ENCODE data around the gene TAF1B.
"Not testable (repeated sequence)": the region's sequence is repeated elsewhere in the genome, so short reads cannot be mapped to it uniquely, and the experiment has no call there.

TAF1B gene

DNA sequence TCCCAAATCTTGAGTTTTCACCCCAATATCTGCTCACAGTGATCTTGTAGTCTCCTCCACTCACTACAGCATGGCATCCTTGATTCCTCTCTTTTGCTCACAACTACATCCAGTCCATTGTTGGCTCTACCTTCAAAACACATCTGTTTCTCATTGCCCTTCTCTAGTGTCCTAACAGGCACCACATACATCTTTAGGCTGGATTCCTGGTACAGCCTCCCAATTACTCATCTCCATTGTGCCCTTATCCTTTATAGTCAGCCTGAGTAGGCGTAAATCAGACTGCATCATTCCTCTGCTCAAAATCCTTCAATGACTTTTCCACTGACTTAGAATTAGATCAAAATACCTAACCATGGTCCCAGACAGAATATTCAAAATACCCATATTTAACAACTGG lies 10.7 kb upstream of the TAF1B start:
- DNase-seq, result no peak

DNA sequence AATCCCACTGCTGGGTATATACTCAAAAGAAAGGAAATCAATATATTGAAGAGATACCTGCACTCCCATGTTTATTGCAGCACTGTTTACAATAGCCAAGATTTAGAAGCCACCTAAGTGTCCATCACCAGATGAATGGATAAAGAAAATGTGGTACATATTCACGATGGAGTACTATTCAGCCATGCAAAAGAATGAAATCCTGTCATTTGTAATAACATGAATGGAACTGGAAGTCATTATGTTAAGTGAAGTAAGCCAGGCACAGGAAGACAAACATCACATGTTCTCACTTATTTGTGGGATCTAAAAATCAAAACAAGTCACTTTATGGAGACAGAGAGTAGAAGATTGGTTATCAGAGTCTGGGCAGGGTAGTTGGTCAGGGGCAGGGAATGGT lies 8.2 kb upstream of the TAF1B start:
- not testable (repeated sequence) for DNase-seq

DNA sequence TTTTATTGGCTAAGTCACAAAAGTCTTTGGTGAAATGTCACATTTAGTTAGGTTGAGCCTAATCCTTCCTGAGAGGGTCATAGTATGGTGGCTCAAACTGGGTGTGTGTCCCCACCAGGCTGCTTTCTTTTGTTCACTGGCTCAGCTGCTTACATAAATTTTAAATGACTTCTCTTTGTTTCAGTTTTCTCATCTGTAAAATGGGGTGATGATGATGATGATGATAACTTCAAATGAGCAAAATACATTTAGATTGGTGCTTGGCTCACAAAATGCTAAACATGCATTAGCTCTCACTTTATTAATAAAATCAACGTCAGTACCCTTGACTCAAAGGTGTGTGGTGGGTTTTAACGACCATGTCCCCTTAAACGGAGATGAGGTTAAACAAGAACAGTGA lies 7.2 kb upstream of the TAF1B start:
- no peak for DNase-seq

DNA sequence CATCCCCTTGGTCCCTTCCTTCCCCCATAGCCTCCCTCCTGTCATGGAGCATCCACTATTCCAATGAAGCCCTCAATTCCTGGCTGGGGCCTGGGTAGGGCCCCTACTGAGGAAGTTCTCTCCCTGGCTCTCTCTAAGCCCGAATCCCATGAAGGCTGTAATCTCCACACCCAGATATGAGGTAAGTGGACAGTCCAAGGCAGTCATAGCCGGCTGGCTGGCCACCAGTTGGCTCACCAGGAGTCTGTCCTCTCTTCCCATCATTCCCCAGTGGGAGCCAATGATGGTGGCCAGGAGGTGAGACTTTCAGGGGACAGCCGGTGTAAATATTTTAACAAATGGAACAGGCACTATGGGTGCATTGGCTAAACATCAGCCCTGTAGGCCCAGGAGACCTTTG lies 6.8 kb upstream of the TAF1B start:
- DNase-seq, result no peak

DNA sequence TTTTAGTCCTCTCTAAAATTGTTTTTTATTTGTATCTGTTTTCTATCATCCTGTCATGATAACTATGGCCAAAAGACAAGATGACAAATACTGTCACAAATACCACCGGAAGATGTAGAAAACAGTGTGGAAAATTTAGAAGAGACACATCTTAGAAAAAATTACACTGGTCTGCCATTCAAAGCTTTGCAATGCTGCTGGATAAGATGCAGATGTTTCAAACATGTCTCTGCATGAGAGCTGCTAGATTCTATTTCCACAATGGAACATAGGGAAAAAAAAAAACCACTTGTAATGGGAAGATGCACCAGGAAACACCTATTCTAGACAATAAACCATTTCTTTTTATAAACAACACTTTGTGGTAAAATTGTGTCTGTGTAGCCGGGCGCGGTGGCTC lies 5.8 kb upstream of the TAF1B start:
- no peak for DNase-seq

DNA sequence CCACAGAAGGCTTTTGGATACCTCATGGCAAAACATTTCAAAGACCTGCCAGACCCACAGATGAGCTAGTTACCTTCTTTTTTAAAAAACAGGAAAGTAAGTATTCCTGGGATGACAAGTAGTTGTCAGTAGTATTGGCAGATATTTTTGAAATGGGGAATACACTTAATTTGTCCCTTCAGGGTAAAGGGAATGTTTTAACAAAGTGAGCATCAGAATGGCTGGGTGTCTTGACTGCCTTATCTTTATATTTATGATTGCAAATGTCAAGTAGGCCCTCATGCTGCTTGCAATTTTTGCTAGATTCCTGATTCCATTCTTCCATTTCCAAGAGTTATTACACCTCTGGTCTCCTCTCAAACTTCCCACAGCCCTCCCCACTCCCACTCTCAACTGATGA lies 4.9 kb upstream of the TAF1B start:
- no peak for DNase-seq

DNA sequence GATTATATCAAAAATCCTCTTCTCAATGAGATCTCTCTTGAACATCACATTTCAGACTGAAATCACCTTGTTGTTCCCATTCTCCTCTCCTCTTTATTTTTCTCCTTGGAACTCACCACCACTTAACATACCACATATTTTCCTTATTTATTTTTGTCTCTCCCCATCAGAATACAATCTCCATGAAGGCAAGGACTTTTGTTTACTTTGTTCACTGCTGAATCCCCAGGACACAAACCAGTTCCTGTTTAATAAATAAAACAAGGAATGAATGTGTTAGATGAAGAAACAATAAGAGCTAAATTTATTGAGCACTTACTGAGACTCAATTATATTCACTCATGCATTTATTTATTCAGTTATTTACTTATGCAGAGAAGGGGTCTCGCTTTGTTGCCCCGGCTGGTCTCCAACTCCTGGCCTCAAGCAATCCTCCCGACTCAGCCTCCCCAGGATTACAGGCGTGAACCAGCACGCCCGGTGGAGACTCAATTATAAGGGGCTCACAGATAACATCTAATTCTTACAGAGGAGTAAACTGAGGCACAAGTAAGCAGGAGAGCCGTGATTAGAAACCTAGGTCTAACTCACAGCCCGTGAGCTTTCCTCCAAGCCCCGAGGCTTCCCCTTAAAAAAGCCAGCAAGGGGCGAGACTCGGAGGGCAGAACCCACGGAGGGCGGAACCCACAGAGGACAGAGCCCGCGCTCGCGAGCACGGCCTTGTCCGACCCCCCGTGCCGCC lies 616 bp upstream of the TAF1B start:
- no peak for DNase-seq

DNA sequence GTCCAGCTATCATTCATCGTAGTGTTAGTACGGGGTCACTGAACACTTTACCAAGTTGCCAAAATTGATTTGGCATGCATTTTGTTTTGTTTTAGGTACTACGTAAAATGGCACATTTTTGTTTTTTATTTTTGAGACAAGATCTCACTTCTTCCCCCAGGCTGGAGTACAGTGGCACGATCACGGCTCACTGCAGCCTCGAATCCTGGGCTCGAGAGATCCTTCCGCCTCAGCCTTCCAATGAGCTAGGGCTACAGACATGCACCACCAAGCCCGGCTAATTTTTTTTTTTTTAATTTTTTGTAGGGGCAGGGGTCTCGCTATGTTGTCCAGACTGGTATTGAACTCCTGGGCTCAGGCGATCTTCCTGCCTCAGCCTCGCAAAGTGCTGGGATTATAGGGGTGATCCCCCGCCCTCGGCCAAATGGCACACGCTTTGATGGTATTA lies 786 bp downstream of the TAF1B start:
- DNase-seq, result peak in 1 of 2 donors; percentile 11

DNA sequence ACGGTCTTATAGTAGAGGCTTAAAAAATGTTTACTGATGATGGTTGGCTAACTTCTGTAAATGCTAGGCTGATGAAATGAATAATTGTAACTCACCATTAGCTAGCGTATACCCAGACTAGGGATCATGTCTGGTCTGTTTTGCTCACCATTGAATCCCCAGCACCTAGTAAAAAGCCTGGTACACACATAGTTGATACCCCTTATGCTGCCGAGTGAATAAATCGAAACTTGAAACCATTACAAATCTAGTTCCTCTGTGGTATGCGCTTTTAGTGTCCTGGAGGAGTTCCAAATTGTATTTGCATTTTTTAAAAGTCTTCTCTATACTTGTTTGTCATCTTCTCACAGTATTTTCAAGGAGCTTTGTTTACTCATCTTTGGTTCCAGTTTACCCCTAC lies 1.3 kb downstream of the TAF1B start:
- peak; percentile 7 to 20 for DNase-seq

DNA sequence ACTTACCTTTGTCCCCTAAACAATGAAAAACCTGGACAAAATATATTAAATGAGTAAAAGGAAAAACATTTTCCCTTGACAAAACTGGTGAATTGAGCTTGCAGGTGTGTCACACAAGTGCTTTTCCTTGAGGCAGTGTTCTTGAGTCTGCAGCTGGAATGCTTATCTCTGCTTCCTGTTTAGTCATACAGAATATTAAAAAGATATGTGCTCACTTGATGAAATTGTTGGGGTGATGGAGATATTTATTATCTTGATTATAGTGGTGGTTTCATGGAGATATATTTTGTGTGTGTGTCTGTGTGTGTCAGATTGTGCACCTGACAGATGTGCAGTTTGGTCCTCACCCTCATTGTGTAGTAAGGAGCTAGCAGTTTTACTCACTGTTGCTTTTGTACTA lies 3.3 kb downstream of the TAF1B start:
- DNase-seq, result no peak

DNA sequence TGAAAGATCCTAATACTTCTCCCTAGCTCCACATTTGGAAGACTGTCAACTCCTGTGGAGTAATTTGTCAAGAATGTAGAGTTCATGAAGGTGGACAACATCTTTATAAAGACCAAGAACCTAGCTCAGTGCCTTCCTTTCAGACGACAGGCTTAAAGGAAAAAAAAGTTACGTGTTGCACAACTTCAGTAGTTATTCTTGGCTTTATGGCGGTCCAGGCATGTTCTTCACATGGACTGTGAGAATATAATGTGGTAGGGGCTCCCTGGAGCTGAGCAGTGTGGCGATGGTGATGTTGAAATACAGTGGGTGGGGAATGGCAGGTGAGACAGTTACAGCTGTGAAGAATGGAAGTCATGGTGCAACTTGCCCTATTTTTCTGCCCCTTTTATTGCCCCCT lies 3.9 kb downstream of the TAF1B start:
- DNase-seq, result no peak

DNA sequence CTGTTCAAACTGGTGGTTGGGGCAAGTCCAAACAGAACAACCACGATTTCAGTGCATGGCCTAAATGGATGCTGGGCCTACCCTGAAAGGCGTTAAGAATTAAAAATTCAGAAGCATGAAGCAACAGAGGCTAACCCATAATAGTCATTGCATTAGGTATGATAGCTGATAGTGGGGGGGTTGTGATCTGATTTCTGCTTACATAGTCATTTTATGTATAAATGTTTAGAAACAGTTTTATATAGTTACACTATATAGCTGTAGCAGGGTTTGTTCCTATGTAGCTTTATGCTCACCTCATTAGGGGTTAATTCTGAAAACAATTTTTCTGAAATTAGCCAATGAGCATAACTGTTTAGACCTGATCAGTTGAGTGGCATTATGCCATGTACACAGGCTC lies 9.6 kb downstream of the TAF1B start:
- DNase-seq, result no peak

DNA sequence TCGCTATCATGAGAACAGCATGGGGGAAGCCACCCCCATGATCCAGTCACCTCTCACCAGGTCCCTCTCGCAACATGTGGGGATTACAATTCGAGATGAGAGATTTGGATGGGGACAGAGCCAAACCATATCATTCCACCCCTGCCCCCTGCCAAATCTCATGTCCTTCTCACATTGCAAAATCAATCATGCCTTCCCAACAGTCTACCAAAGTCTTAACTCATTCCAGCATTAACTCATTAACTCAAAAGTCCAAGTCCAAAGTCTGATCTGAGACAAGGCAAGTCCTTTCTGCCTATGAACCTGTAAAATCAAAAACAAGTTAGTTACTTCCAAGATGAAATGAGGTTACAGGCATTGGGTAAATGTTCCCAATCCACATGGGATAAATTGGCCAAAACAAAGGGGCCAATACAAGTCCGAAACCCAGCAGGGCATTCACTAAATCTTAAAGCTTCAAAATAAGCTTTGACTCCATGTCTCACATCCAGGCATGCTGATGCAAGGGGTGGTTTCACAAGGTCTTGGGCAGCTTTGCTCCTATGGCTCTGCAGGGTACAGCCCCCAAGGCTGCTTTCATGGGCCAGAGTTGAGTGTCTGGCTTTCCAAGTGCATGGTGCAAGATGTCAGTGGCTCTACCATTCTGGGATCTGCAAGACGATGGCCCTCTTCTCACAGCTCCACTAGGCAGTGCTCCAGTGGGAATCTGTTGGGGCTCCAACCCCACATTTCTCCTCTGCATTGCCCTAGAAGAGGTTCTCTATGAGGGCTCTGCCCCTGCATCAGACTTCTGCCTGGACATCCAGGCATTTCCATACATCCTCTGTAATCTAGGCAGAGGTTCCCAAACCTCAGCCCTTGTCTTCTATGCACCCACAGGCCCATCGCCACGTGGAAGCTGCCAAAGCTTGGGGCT lies 14.8 kb downstream of the TAF1B start:
- no peak for DNase-seq

DNA sequence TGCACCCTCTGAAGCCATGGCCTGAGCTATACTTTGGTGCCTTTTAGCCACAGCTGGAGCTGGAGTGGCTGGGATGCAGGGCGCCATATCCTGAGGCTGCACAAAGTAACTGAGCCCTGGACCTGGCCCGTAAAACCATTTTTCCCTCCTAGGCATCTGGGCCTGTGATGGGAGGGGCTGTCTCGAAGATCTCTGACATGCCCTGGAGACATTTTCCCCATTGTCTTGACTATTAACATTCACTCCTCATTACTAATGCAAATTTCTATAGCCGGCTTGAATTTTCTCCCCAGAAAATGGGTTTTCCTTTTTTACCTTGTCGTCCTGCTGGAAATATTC lies 15.4 kb downstream of the TAF1B start:
- DNase-seq, result no peak

DNA sequence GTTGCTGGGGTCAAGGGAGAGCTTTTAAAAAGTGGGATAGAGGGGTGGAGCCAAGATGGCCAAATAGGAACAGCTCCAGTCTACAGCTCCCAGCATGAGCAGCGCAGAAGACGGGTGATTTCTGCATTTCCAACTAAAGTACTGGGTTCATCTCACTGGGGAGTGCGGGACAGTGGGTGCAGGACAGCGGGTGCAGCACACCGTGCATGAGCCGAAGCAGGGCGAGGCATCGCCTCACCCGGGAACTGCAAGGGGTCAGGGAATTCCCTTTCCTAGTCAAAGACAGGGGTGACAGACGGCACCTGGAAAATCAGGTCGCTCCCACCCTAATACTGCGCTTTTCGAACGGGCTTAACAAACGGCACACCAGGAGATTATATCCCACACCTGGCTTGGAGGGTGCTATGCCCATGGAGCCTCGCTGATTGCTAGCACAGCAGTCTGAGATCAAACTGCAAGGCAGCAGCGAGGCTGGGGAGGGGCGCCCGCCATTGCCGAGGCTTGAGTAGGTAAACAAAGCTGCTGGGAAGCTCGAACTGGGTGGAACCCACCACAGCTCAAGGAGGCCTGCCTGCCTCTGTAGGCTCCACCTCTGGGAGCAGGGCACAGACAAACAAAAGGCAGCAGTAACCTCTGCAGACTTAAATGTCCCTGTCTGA lies 17.8 kb downstream of the TAF1B start:
- DNase-seq, result not testable (repeated sequence)

DNA sequence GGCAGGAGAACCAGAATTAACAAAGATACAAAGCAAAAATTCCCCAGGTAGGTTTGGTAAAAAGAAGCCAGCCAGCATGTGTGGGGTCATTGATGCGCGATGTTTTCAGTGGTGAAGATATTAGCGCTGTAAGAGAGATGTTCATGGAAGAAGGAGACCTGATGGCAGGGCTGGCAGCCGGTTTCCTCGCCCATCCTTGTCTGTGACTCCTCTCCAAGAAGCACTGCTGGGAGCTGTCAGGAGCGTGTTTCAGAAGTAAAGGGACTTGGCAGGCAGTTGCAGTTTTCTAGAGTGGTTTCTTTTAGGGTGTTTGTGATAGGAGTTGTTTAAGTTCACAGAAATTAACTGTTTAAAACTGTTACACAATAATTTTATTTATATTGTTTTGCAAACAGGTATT lies 24.6 kb downstream of the TAF1B start:
- no peak for DNase-seq

DNA sequence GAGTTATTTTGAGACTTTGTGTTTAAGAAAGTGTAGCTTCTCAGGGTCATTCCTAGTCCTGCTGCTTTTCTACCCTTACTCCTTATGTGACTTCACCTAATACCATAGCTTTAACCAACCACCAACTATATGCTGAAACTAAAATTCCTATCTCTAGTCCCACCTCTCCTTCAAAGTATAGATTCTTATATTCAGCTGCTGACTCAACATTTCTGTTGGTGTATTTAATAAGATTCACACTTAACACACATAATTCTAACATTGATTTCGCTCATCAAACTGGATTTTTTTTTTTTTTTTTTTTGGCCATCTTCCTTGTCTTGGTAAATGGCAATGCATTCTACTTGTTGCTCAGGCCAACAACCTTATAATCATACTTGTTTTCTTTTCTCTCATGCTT lies 30.1 kb downstream of the TAF1B start:
- no peak for DNase-seq

DNA sequence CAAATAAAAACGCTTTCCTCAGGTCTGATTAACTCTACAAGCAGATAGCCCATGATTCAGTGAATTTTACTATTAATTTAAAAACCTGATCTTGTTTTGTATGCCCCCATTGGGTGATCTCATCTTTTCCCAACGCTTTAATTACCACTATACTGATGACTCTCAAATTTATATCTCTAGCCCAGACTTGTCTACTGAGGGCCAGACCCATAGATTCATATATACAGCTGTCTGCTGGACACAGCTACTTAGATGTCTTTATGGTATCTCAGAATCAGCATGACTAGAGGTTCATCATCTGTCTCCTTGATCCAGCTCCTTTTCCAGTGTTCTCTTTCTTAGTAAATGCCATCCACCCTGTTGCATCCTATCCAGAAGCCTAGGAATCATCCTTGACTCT lies 33.8 kb downstream of the TAF1B start:
- no peak for DNase-seq

DNA sequence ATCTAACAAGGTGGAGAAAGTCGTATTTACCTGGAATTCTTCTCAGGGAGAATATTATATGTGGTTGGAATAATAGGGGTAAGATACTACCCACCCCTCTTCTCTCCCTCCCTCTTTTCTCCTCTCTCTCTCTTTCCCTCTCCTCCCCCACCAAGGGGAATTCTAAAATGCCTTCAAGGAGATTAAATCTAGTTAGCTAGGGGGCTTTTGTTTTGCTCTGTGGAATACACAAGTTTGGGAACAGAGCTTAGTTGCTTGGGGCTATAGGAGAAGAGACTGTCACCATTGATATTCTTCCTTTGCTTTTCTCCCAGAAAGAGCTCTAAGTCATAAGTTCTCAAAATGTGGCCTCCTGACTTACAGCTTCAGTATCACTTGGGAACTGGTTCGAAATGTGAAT lies 34.5 kb downstream of the TAF1B start:
- DNase-seq, result no peak

DNA sequence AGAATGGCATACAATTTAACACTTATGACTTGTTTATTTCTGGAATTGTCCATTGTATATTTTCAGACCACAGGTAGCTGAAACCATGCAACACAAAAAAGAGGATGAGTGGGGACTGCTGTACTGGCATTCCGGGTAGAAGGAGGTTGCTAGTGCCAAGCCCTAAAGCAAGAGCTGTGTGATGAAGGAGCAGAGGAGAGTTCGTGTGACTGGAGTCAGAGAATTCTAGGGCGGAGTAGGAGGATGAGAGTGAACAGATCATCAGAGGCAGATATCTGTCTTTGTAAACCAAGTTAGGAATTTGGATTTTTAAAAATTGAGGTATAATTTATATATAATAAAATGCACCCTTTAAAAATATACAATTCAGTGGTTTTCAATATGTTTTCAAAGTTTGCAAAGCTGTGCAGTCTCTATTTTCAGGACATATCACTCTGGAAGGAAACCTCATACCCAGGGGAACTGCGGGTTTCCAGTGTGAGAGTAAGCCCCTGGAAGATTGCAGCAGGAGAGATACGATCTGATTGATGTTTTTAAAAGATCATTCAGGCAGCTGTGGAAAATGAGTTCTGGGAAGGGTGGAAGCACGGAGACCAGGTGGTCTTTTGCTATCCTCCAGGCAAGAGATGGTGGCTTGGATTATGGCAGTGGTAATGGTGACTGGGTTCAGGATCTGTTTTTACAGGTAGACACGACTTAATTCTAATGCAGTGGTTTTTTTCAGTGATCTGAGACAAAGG lies 36.4 kb downstream of the TAF1B start:
- DNase-seq, result no peak

DNA sequence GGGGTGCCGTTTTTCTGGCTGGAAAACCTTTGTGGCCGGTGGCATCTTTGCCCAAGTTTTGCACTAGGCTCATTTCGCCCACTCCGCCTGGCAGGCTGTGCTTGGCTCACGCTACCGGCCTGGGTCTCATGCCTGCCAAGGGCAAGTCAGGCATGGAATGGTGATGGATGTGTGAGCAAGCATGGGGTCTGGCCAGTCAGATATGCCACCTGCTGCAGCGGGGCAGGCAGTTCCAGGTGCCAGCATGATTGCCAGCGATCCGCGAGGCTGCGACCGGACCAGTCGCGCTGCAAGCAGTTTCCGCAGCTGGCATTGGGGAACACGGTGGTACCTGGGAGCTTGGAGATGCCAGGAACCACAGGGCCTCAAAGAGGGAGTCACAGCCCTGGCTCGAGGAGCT lies 40.6 kb downstream of the TAF1B start:
- DNase-seq, result no peak

DNA sequence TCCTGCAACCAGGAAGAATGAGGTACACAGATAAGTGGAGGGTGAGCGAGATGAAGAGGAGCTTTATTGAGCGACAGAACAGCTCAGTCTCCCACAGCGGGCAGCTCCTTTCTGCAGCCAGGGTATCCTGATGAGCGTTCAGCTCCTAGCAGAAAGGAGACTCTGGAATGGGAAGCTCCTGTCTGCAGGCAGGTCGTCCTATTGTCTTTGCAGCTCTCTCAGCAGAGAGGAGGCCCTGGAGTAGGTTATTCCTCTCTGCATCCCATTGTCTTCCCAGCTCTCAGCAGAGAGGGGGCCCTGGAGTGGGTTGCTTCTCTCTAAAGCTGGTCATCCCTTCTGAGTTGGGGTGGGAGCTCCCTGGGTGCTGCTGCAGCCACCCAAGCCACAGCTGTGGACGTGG lies 41.2 kb downstream of the TAF1B start:
- no peak for DNase-seq

Measured in inflammatory macrophage (primary cell).